T-helper 2 cell (primary cell): ENCODE results near the gene SOAT2.
"Not testable (repeated sequence)": the region's sequence is repeated elsewhere in the genome, so short reads cannot be mapped to it uniquely, and the experiment has no call there.

Experiments used
- DNase-seq, 5 experiments: peaks; one replicate each; pipeline versions ENCODE4 v3.0.0 to v3.0.0-alpha.2; 2012 to 2022

SOAT2 gene

GRCh38 chr12:53086361-53086760, 16.9 kb upstream of the SOAT2 start:
- DNase-seq: no peak

GRCh38 chr12:53090105-53090504, 13.2 kb upstream of the SOAT2 start:
- no peak for DNase-seq

GRCh38 chr12:53090554-53090953, 12.7 kb upstream of the SOAT2 start:
- DNase-seq: no peak

GRCh38 chr12:53091756-53092155, 11.5 kb upstream of the SOAT2 start:
- no peak for DNase-seq

- DNase-seq: no peak
Observed at GRCh38 chr12:53093777-53094393, 9.4 kb upstream of the SOAT2 start.

- no peak for DNase-seq
Observed at GRCh38 chr12:53094394-53094787, 8.9 kb upstream of the SOAT2 start.

- DNase-seq: not testable (repeated sequence)
Observed at GRCh38 chr12:53094796-53095595, 8.3 kb upstream of the SOAT2 start.

GRCh38 chr12:53095596-53095895, 7.7 kb upstream of the SOAT2 start:
- DNase-seq: not testable (repeated sequence)

- DNase-seq: no peak
Observed at GRCh38 chr12:53096089-53096741, 7.1 kb upstream of the SOAT2 start.

GRCh38 chr12:53096759-53097158, 6.5 kb upstream of the SOAT2 start:
- DNase-seq: no peak

GRCh38 chr12:53097207-53097563, 6.1 kb upstream of the SOAT2 start:
- DNase-seq: no peak

GRCh38 chr12:53097564-53098353, 5.5 kb upstream of the SOAT2 start, which contains the start of gene IGFBP6:
Gene IGFBP6, plus strand, starts transcription at chr12:53097667. Its CDS starts 51 bp downstream, at chr12:53097718.
- DNase-seq: peak; percentile 31 to 67 (median 42)

GRCh38 chr12:53098354-53098981, 4.8 kb upstream of the SOAT2 start:
- DNase-seq: no peak

GRCh38 chr12:53099071-53099882, 4.0 kb upstream of the SOAT2 start:
- DNase-seq: peak; percentile 73 to 85 (median 78)

GRCh38 chr12:53100466-53101151, 2.7 kb upstream of the SOAT2 start:
- DNase-seq: no peak

- no peak for DNase-seq
Observed at GRCh38 chr12:53101266-53101665, 2.0 kb upstream of the SOAT2 start.

- DNase-seq: no peak
Observed at GRCh38 chr12:53101931-53102781, 1.1 kb upstream of the SOAT2 start.

GRCh38 chr12:53103860-53104305, 597 bp downstream of the SOAT2 start:
- peak in 2 of 5 experiments; percentile 23 to 65 for DNase-seq

GRCh38 chr12:53105256-53105655, 2.0 kb downstream of the SOAT2 start:
- no peak for DNase-seq
